ENCODE data around the gene GTPBP4.

Gene GTPBP4

DNA sequence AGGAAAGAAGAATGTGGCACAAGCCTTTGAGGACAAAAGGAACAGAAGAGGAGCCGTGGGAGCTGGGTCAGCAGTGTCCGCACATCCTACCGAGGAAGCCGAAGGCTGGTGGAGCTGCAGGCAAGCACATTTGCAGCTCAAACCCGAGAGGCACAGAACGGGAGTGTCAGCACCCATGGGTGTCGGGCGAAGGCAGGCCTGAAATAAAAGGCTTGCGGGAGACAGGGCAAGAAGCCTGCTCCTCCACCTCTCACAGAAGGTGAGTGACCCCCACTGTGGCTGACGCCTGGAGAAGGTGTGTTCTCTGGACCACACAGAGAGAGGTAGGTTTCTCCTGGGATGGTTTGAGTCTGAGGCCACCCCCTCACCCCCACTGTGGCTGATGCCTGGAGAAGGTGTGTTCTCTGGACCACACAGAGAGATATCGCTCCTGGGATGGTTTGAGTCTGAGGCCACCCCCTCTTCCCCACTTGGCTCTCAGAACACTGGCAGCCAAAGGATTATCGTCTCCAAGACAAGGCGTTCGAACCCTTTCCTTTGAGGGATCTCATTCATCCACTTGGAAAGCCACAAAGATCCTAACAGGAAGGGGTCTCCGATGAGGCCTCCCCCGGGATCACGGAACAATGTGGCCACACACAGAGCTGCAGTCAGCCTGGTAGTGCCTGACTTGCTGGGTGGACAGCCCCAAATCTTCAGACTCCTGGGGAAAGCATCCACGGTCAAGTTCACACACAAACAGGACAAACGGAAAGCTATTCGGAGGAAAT is 21.6 kb upstream of the GTPBP4 start:
- DNase-seq (ENCODE audit: low spot score), result no peak

DNA sequence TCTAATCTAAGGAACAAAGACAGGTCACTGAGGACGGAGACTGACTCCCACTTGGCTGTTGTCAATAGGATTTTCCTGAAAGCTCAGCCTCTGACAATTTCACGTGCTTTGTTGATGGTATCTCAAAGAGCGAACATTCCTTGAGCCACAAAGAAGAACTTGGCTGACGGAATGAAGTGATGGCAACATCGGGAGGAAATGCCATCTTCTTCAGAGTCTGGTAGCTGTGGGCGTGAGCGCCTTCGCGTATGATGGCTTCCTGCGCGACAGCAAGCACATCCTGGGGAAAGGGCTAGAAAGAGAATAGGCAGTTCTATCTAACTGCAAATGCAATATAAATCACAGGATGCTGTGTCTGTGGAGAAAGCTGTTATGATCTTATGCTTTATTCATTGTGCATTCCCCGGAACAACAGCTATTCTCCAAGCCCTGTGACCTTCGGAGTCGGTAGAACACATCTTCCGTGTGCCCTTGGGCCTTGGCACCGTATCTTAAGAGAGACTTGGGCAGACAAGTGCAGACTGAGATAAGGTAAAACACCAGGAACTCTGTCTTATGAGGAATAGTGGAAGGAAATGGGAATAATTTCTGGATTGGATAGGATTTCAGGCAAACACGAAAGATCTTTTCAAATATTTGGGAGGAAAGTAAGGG is 19.6 kb upstream of the GTPBP4 start:
- DNase-seq (ENCODE audit: low spot score), result no peak

DNA sequence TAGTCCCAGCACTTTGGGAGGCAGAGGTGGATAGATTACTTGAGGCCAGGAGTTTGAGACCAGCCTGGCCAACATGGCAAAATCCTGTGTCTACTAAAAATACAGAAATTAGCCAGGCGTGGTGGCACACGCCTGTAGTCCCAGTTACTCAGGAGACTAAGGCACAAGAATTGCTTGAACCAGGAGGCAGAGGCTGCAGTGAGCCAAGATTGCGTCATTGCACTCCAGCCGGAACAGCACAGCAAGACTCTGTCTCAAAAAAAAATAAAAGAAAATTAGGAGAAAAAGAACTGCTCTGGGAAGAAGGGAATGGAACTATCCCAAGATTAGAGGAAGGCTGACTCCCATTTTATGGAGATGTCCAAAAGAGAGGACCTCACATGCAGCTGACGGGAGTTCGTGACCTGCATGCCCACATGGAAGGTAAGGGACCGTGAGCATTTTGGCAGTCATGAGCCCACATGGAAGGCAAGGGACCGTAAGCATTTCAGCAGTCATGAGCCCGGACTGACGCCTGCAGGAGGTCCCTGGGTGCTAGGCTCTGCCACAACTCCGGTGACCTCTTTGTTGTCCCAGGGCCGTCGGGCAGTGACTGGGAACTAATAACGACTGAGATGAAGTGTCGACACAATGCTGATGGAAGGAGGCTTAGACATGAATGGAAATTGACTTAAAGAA is 18.6 kb upstream of the GTPBP4 start:
- no peak for DNase-seq (ENCODE audit: low spot score)

DNA sequence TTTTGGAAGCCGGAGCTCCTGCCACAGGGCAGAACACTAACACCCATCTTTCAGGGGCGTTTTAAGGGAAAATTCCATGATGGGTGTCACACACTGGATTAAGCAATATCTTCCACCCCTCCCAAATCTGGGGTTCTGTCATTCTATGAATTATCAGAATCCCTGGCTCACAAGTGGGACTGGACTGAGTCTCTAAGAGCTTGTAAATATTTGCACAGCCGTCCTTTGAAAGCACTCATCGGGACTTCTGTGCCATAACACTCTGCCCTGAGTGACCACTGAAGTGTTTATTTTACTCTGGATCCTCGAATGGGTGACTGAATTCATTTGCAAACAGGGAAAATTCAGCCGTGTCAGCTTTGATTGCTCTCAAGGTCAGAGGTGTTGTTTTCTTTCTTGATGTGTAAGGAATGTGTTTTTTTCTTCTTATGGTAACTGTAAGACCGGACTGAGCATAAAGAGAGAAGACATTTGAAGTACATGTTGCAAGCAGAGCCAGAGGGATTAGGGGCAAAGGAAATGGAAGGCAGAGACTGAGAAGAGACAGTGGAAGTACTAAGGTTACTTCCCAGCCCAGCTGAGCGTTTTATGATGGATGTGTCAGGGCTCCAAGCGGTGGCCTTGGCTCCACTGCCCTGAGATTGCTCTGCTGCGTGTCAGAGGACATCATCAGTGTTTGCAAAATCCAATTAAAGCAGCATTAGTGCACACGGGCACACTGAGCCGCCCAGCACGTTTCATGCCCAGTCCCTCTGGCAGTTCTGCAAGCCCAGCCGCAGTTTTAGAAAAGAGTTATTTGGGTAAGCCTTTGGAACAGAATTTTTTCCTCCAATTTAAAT is 17.7 kb upstream of the GTPBP4 start:
- no peak for DNase-seq (ENCODE audit: low spot score)

DNA sequence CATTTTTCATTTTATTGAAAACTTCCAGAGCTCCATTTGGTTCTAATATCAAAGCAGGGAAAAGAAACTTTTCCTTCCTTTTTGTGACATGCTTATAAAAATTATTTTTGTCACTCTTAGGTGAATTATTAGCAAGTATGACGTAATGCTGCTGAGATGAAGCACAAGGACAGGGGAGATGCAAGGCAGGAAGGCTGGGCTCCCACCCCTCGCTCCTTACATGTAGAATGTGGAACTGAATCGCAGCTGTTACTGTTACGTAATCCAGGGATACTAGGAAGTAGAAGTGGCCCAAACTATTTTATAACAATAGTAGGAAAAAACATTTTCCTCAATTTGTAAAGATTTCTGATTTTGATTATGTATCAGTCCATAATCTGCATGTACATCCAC is 17.1 kb upstream of the GTPBP4 start:
- no peak for DNase-seq (ENCODE audit: low spot score)

DNA sequence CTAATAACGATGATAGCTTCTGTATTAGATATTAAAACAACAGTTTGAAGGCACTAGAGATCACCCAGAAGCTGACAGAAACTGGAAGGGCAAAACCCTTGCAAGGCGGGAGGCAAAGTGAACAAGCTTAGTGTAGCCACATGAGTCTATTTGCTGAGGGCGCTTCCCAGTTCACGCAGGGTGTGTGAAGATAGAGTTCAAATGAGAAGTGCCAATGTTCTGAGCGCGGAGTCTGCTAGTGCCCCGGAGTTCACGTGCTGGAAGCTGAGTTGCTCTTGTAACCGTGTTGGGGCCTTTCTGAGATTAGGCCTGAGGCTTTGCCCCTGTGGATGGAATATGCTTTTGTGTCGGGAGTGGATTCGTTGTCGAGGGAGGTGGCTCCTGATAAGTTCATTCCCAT is 16.6 kb upstream of the GTPBP4 start:
- no peak for DNase-seq (ENCODE audit: low spot score)

DNA sequence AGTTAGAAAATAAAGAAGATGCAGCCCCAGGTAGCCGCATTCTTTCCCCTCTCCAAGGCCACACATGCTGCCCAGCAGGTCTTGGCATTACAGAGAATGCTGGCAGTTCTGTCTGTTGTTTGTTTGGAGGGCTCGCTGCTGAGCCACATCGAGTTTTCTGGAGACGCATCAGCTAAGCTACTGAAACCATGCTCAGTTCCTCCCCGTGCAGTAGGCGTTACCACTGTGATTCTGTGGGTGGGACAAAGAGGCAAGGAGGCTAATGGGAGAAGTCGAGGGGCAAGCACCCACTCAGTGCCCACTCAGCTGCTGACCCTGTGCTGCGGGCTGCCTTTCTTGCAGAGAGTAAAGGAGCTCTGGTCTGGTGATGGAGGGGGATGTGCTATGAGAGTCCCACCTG is 15.5 kb upstream of the GTPBP4 start:
- DNase-seq (ENCODE audit: low spot score), result no peak

DNA sequence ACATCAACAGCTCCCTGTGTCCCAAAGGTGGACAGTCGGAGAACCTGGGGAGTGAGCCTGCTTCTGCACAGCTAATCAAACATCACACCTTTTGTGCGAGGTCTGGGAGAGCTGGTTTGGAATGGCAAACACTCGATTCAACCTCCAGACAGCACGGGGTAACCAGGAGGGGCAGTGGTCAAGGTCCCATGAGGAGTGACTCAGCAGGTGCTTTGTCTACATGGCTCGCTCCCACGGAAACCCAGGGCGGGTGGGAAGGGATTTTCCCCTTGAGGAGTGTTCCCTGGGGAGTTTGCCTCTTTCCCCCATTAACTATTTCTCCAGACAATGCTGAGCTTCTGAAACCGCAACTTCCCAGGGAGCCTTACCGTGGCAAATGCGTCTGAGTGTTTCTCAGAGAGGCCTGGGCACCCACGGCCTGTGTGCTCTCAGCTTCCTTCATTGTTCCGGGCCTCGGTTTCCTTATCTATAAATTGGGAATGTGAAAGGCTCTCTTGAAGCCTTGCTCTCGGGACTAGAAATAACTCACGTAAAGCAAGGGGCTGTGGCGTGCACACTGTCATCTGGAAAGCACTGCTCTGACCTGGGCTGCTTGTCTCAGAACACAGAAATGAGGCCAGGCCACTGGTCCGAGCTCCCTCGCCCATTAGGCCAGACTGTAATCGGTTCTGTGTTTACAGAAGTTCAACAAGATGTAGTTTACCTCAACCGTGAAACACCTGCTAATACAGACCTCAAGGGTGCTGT is 14.0 kb upstream of the GTPBP4 start:
- no peak for DNase-seq (ENCODE audit: low spot score)

DNA sequence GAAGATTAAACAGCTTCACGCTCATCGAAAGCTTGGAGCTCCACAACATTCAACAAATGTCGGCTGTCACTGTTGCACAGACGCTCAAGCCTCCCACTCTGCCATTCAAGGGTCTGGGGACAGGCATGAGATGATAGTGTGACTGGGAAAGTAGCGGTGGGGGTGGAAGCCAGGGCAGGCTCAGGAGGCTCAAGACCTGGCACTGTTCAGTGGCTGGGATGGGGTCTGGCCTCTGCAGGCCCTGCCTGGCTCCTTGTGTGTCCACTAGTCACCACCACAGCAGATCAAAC is 13.5 kb upstream of the GTPBP4 start:
- DNase-seq (ENCODE audit: low spot score), result no peak

DNA sequence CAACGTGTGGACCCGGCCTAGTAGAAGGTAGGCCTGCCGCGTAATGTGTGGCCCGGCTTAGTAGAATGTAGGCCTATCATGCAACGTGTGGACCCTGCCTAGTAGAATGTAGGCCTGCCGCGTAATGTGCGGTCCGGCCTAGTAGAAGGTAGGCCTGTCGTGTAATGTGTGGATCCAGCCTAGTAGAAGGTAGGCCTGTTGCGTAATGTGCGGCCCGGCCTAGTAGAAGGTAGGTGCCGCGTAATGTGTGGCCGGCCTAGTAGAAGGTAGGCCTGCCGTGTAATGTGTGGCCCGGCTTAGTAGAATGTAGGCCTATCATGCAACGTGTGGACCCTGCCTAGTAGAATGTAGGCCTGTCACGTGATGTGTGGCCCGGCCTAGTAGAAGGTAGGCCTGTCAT is 11.9 kb upstream of the GTPBP4 start:
- DNase-seq (ENCODE audit: low spot score), result no peak

DNA sequence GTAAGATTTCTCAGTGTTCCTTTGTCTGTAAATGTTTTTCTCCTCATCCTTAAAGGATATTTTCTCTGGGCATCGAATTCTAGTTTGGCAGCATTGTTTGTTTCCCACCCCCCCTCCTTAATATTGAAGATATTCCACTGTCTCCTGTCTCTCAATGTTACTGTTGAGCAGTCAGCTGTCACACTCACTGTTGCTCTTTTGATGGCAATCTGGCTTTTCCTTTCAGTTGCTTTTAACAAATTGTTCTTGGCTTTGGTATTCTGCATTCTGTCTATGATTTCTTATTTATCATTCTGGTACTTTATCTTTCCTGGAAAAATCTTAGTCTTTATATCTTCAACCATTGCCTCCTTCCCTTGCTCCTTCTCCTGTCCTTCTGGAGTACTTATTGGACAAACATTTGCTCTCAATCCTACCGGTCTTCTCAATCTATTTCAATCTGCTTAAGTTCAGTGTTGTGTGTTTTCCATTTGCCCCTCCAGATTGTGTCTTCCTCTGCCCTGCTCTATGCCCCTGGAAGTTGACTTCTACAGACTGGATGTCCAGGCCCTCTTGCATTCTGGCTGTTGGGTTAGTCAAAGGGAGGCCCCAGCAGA is 9.3 kb upstream of the GTPBP4 start:
- DNase-seq (ENCODE audit: low spot score), result no peak

DNA sequence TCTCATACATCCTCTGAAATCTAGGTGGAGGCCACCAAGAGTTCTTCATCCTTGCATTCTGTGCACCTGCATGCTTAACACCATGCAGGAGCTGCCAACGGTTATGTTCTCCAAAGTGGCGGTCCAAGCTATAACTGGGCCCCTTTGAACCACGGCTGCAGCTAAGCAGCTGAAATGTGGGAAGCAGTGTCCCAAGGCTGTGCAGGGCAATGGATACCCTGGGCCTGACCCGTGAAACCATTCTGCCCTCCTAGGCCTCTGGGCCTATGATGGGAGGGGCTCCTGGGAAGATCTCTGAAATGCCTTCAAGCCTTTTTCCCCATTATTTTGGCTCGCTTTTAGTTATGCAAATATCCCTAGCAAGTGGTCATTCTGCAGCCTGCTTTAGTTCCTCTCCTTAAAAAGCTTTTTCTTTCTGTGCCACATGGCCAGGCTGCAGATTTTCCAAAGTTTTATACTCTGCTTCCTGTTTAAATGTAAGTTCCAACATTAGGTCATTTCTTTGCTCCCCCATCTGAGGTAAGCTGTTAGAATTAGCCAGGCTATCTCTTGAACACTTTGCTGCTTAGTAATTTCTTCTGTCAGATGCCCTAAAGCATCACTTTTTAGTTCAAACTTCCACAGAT is 7.7 kb upstream of the GTPBP4 start:
- no peak for DNase-seq (ENCODE audit: low spot score)

DNA sequence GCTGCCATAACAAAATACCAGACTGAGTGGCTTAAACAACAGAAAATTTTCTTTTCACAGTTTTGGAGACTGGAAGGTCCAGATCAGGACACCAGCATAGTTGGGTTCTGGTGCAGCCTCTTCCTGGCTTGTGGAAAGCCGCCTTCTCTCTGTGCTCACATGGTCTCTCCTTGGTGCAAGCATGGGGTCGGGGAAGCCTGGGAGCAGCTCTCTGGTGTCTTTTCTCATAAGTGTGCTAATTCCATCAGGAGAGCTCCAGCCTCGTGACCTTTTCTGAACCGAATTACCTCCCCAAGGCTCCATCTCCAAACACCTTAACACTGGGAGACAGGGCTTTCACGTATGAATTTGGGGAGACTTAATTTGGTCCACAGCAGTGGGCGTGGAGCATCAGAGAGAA is 4.8 kb upstream of the GTPBP4 start:
- no peak for DNase-seq (ENCODE audit: low spot score)

DNA sequence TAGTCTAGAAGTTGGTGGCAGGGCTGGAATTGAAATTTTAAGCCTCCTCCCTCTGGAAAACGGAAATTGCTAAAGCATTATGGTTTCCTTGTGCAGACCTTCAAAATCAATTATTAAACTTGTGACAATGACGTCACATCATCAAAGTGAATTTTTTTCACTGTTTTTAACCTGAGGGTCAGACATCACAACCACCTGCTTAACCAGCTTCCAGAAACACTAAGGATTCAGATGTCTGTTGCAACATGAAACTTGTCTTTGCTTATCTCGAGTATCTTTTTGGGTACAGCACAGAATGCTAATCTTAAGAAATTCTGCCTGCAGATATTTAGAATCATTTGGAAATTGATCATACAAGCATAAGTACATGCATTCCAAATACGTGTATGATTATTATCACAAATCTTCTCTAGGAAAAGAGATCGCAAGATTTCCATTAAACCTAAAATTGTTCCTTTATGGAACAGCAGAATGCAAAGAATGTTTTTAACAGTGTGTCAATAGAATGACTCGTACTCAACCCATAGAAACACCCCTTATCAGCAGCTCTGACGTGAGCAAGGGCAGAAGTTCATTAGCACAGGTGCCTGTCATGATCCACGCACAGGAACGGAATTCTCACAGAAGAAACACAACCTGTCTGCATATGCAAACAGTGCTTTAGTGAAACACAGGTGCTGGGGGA is 4.1 kb upstream of the GTPBP4 start:
- no peak for DNase-seq (ENCODE audit: low spot score)

DNA sequence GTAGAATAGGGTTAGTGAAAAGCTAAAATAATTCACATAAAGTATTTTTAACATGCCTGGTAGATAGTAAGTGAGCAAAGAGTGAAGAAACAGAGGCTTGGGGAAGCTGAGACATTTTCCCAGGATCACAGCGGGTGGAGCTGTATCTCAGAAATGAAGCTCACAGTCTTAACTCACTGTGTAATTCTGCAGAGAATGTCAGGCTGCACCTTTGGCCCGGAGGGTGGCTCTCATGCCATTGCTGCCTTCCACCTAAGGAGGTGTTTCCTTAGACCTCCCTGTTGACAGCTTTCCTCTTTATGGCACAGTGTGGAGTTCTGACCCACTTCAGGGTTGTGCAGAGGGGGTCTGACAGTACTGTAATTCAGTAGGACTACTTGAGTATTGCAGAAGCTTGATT is 2.9 kb upstream of the GTPBP4 start:
- no peak for DNase-seq (ENCODE audit: low spot score)

DNA sequence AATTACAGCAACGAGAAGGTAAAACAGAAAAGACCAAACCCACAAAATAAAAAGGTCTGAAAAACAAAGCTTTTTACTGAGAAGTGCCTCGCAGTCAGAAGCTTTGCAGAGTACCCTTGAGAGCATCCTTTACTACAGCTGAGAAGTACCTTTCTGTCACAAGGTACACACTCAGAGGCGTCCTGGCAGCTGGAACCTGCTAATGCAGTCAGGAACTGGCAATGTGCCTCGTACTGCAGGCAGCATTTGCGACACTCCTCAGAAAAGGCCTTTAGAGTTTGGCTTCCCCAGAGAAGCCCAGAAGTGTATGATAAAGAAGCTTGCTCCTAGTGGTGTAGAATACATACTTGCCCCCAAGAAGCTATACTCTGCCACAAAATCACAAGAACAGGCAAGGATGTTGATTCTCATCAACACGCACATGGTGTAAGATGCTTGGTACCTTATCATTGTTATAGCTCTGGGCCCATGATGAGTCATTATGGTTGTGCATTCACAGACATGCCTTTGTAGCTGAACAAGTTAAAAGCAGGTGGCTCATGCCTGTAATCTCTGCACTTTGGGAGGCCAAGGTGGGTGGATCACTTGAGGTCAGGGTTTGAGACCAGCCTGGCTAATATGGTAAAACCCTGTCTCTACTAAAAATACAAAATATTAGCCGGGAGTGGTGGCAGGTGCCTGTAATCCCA is 2.0 kb upstream of the GTPBP4 start:
- no peak for DNase-seq (ENCODE audit: low spot score)

DNA sequence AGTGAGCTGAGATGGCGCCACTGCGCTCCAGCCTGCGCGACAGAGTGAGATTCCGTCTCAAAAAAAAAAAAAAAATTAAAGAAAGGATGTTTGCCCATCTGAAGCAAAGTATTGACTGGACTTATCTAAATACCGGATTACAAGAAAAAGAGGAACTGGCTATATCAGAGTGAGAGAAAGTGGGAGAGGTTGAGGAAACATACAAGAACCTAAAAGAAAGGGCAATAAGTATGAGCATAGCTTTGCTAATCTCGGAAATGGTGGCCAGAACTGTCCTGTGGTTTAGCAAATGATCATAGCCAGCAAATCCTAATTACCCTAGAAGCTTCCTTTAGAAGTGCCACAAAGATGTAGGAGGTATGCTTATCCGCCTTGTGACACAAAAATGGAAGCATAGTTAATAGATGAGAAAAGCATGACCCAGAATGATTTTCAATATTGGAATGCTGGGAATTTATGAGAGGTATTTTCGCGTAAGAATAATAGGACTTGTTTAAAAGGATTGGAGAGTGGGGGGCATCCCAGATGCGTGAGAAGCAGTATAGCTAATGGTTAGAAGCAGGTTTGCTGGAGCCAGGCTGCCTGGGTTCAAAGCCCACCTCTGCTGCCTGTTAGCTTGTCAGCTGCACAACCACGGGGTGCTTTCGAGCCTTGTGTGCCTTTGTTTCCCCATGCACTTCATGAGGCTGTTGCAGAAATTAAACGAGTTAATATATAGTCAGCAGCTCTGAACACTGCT is 1.2 kb upstream of the GTPBP4 start:
- no peak for DNase-seq (ENCODE audit: low spot score)

DNA sequence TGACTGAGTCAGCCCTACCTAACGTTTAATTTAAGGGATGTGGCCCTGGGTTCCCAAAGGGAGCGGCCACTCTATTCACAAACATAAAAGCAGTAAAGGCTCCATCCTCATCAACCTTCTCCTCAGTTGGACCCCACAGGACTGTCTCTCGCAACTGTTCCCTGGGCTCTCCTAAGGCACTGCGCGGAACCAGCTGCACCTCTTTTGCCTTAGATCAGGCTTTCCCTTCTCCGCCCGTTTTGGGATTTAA is 689 bp upstream of the GTPBP4 start:
- DNase-seq (ENCODE audit: low spot score), result no peak

Data from germinal center (tissue), 1 donor.